Epithelial cell of esophagus (primary cell): ENCODE results near the gene ACTA2.
A peak's percentile ranks its signal among the peaks of the same experiment; 100 is the strongest.

ENCODE experiments used
- DNase-seq: peaks from one replicate; pipeline ENCODE4 v3.0.0; 2010; ENCODE audit warnings: low read depth
- H3K4me3 ChIP-seq: 2 replicates; pipeline ENCODE4 v1.5.1; 2011; ENCODE audit warnings: mild to moderate bottlenecking, low read length, control low read depth
- TF ChIP-seq, protein P1 (sequence below): IDR thresholded peaks from 2 replicates; pipeline ENCODE4 v1.5.1; 2011; ENCODE audit warnings: low read depth, mild to moderate bottlenecking, low read length, control low read depth, inconsistent platforms; ENCODE audit not compliant: insufficient read depth; ENCODE audit errors: missing control alignments

The ACTA2 gene

DNA sequence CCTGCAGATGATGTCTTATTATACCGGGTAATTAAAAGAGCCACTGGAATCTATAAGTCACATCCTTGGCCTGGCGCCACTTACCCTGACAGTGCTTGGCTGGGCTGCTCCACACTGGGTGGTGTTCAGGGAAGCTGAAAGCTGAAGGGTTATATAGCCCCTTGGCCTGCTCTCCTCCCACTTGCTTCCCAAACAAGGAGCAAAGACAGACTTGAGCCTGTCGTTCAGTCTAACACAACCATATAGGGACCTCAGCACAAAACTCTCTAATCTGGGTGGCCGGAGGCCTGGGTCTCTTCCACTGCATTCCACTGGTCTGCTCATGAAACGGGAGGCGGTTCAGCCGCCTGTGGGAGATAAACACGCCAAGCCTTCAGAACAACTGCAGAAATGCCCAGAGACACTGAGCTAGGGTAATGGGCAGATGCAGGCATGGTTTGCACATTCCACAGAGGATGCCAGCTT, at the start of gene ACTA2:
Gene ACTA2, minus strand, starts transcription at position 127 of the 465 bp plus-strand sequence. CDS start 3,843 bp downstream, outside the sequence.
- no peak for DNase-seq
- H3K4me3 ChIP-seq = no peak within 1 kb of the TSS

GRCh38 chr10:89001729-89002072, 49.1 kb upstream of the ACTA2 start:
- DNase-seq = no peak
- TF ChIP-seq, protein P1, sequence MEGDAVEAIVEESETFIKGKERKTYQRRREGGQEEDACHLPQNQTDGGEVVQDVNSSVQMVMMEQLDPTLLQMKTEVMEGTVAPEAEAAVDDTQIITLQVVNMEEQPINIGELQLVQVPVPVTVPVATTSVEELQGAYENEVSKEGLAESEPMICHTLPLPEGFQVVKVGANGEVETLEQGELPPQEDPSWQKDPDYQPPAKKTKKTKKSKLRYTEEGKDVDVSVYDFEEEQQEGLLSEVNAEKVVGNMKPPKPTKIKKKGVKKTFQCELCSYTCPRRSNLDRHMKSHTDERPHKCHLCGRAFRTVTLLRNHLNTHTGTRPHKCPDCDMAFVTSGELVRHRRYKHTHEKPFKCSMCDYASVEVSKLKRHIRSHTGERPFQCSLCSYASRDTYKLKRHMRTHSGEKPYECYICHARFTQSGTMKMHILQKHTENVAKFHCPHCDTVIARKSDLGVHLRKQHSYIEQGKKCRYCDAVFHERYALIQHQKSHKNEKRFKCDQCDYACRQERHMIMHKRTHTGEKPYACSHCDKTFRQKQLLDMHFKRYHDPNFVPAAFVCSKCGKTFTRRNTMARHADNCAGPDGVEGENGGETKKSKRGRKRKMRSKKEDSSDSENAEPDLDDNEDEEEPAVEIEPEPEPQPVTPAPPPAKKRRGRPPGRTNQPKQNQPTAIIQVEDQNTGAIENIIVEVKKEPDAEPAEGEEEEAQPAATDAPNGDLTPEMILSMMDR = no peak
- no peak overlapping the region for H3K4me3 ChIP-seq

More for the DNA sequence above, at the start of gene ACTA2:
- TF ChIP-seq, protein P1 = no peak

DNA sequence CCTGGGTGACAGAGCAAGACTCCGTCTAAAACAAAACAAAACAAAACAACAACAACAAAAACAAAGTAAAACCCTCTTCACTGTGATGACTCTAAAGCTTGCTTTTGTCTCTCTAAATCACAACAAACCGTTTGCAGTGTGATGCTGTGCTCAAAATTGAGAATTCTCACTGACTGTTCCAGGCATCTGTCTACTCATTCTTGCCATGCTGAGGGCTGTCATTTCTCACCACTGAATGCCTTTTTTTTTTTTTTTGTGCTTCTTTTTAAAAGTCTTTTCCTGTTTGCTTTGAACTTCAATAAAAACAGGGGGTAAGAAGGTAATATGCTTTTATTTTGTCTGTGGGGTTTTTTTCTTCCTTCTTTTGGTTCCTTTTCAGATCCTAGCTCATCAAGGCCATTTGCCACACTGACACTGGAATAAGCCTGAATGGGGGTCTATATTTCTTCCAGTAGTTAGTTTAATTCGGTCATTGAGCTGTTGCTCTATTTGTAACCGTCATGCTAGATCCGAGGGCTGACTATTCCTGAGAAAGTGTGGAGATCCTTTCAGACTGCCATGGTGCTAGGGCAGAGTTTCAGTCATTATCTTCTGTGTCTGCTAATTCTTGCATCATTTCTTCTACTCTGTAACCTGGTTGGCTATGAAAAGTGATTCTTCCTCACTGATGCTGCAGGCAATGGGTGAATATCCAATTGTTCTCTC, 48.6 kb upstream of the ACTA2 start:
- TF ChIP-seq, protein P1 = no peak
- DNase-seq = no peak
- no peak overlapping the region for H3K4me3 ChIP-seq

- TF ChIP-seq, protein P1 = no peak
- H3K4me3 ChIP-seq = no peak overlapping the region
- DNase-seq = peak; percentile 15
Observed at GRCh38 chr10:88999625-89000024, 47.1 kb upstream of the ACTA2 start.

DNA sequence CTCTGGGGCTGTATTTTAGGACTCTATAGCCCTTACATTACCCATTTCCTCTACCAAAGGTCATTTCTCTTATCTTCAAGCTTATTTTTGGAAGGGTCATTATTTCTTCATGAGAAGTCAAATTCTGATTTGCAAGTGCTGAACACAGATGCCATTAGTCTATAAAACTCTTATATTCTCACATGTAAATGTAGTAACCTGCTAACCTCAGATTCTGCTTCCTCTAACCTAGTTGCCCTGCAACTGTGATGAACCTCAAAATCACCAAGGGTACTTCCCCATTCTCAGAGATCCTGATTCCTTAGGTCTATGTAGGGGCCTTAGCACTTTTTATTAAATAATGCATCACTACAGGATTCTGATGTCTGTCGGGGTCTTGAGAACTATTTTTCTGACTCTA, 44.4 kb upstream of the ACTA2 start:
- H3K4me3 ChIP-seq = no peak overlapping the region
- TF ChIP-seq, protein P1 = no peak
- no peak for DNase-seq

DNA sequence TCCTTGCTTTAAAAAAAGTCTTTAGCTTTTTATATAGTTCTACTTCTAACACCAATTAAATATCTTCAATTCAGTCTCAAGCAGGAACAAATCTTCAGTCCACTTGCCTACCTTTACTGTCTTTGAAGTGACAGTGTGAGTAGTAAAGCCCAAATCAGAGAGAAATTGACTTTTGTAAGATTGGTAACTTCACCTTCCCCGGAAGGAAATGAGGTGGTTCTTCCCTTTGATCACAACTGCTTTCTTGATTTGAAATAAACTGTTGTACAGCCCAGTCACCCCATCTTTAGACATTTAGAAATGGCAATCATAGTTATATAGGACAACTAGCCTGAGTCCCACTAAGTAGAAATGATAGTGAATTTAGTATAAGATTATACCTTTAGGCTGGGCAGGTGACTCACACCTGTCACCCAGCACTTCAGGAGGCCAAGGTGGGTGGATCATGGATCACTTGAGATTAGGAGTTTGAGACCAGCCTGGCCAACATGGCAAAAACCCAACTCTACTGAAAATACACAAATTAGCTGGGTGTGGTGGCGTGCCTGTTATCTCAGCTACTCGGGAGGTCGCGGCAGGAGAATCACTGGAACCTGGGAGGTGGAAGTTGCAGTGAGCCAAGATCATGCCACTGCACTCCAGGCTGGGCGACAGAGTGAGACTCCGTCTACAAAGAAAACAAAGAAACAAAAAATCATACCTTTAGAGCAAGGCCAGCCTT, 42.7 kb upstream of the ACTA2 start:
- DNase-seq = no peak
- TF ChIP-seq, protein P1 = no peak
- H3K4me3 ChIP-seq = no peak overlapping the region
